PC-9 (cell line): Measurements from ENCODE around the gene RTN3. TPM values are rescaled to one million over a fixed set of nuclear protein-coding genes. Genes with fewer than 3 reads are reported as not detected.

ENCODE experiments used
- BruUV-seq: library from RNA; stranded (reverse); fragments of 400-500 nt; replicated peaks from 2 replicates; lab custom pipeline; 2021; lab: Mats Ljungman, UMichigan
- CTCF ChIA-PET: fragments of 300-600 bp; sonication (Branson Sonifier 250); formaldehyde crosslinking; loops from one replicate; lab custom pipeline; 2022; ENCODE audit warnings: antibody characterized with exemption; lab: Charles Lee
- POLR2A ChIA-PET: fragments of 300-600 bp; sonication (Branson Sonifier 250); formaldehyde crosslinking; loops from one replicate; lab custom pipeline; 2022; ENCODE audit warnings: antibody characterized with exemption; ENCODE audit not compliant: unreplicated experiment; lab: Charles Lee
- DNase-seq, 2 experiments: peaks; one replicate each; pipeline versions ENCODE4 v3.0.0 to v3.0.0-alpha.2; 2015 to 2022; ENCODE audit warnings: mixed read lengths in 1 of 2
- H2AFZ ChIP-seq: fragments of 200-600 bp; sonication (generic); 2 replicates; pipeline ENCODE4 v1.8.1; 2017; ENCODE audit warnings: antibody characterized with exemption
- H3F3A ChIP-seq: fragments of 200-600 bp; sonication (generic); 2 replicates; pipeline ENCODE4 v1.8.1; 2017; ENCODE audit warnings: antibody characterized with exemption, mild to moderate bottlenecking, low read depth; ENCODE audit not compliant: insufficient read depth
- H3K27ac ChIP-seq: fragments of 200-600 bp; sonication (generic); 2 replicates; pipeline ENCODE4 v1.6.1; 2016; ENCODE audit warnings: mixed run types
- H3K27me3 ChIP-seq: fragments of 200-600 bp; sonication (generic); 2 replicates; pipeline ENCODE4 v1.6.1; 2016; ENCODE audit warnings: low read depth, mixed run types; ENCODE audit not compliant: insufficient read depth
- H3K36me3 ChIP-seq: fragments of 200-600 bp; sonication (generic); 2 replicates; pipeline ENCODE4 v1.6.1; 2016; ENCODE audit warnings: low read depth, mixed run types
- H3K4me1 ChIP-seq: fragments of 200-600 bp; sonication (generic); replicated peaks from 2 replicates; pipeline ENCODE4 v1.6.1; 2016; ENCODE audit warnings: mixed run types; ENCODE audit not compliant: insufficient read depth
- H3K4me2 ChIP-seq: fragments of 200-600 bp; sonication (generic); 2 replicates; pipeline ENCODE4 v1.6.1; 2017; ENCODE audit warnings: mixed run types
- H3K4me3 ChIP-seq: fragments of 200-600 bp; sonication (generic); 2 replicates; pipeline ENCODE4 v1.6.1; 2016; ENCODE audit warnings: mixed run types
- H3K79me2 ChIP-seq: fragments of 200-600 bp; sonication (generic); 2 replicates; pipeline ENCODE4 v1.6.1; 2017; ENCODE audit warnings: low read depth, mixed run types
- H3K9me2 ChIP-seq: fragments of 200-600 bp; sonication (generic); 2 replicates; pipeline ENCODE4 v1.8.1; 2017; ENCODE audit warnings: mild to moderate bottlenecking; ENCODE audit not compliant: insufficient read depth
- H3K9me3 ChIP-seq: fragments of 200-600 bp; sonication (generic); 2 replicates; pipeline ENCODE4 v1.8.1; 2016; ENCODE audit warnings: low read depth; ENCODE audit not compliant: insufficient read depth
- H4K20me1 ChIP-seq: fragments of 200-600 bp; sonication (generic); 2 replicates; pipeline ENCODE4 v1.8.1; 2017; ENCODE audit not compliant: insufficient read depth
- CTCF ChIP-seq: fragments of 200-600 bp; sonication (generic); conservative IDR thresholded peaks from 2 replicates; pipeline ENCODE4 v1.6.1; 2017; ENCODE audit warnings: mixed run types, antibody characterized with exemption, mild to moderate bottlenecking, moderate library complexity
- EZH2 ChIP-seq: fragments of 200-600 bp; sonication (generic); IDR thresholded peaks from 2 replicates; pipeline ENCODE4 v1.8.0; 2017; ENCODE audit warnings: antibody characterized with exemption, low read depth
- intact Hi-C: fragments of 100-400 bp; cut with micrococcal nuclease; formaldehyde crosslinking; loops from one replicate; pipeline ENCODE4 v1.10.0; 2022; ENCODE audit not compliant: unreplicated experiment
- total RNA-seq: library from RNA; stranded (reverse); gene quantifications from 2 replicates; pipeline ENCODE4 v1.2.3, GENCODE V29; 2021

The RTN3 gene
- total RNA-seq, 1 experiment from 2014 or later, result 279 TPM

- CTCF ChIA-PET, result no interaction called here
- DNase-seq, result no peak
- POLR2A ChIA-PET, result interaction anchor here (0.6 kb wide), 1 partner anchor 62 kb away, joined by 18 read pairs; no protein-coding TSS in a partner anchor
- Histone ChIP-seq H3K4me2 (no peak overlapping the region), H3K9me2 (no peaks in the 10 kb centered on the region), H2AFZ (no peak overlapping the region), H3K27me3 (no peaks in the 10 kb centered on the region), H3K79me2 (peaks cover 62% of the 10 kb centered on the region), H3F3A (0 out of 2 replicates have a peak, but pooled peaks cover 5% of the 10 kb centered on the region), H3K4me3 (no peak overlapping the region), H4K20me1 (peaks cover 30% of the 10 kb centered on the region), H3K36me3 (no peaks in the 10 kb centered on the region; the same call in none of the 2 replicates), H3K9me3 (no peaks in the 10 kb centered on the region), H3K27ac (no peak overlapping the region), H3K4me1 (0 out of 2 replicates have a peak, but pooled peaks cover 4% of the 10 kb centered on the region)
- intact Hi-C loops, result no loop called here
- BruUV-seq, result no TSS peak
- TF ChIP-seq EZH2 (no peak), CTCF (no peak)
These were observed 37.7 kb downstream of the RTN3 start for GRCh38 chr11:63719001-63719400.

DNA sequence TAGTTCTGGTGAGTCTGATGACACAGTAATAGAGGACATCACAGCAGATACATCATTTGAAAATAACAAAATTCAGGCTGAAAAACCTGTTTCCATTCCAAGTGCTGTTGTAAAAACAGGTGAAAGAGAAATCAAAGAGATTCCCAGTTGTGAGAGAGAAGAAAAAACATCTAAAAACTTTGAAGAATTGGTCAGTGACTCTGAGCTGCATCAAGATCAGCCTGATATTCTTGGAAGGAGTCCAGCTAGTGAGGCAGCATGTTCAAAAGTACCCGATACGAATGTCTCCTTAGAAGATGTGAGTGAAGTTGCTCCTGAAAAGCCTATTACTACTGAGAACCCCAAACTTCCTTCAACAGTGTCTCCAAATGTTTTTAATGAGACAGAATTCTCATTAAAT is 38.7 kb downstream of the RTN3 start:
- ChIA-PET CTCF (no interaction called here), POLR2A (interaction anchor here (0.6 kb wide), 1 partner anchor 258 kb away, joined by 4 read pairs; no protein-coding TSS in a partner anchor)
- H3K36me3 ChIP-seq, result no peaks in the 10 kb centered on the region; the same call in none of the 2 replicates
- no TSS peak for BruUV-seq
- H2AFZ ChIP-seq, result no peak overlapping the region
- H3K4me3 ChIP-seq, result no peak overlapping the region
- DNase-seq, result no peak
- peaks cover 60% of the 10 kb centered on the region for H3K79me2 ChIP-seq
- no peak overlapping the region for H3K27ac ChIP-seq
- no peaks in the 10 kb centered on the region for H3K9me2 ChIP-seq
- H3K4me2 ChIP-seq, result no peak overlapping the region
- 0 out of 2 replicates have a peak, but pooled peaks cover 4% of the 10 kb centered on the region for H3K4me1 ChIP-seq
- intact Hi-C loops, result no loop called here
- H3K27me3 ChIP-seq, result no peaks in the 10 kb centered on the region
- H4K20me1 ChIP-seq, result peaks cover 34% of the 10 kb centered on the region
- H3F3A ChIP-seq, result 0 out of 2 replicates have a peak, but pooled peaks cover 5% of the 10 kb centered on the region
- no peak for TF ChIP-seq EZH2
- no peak for TF ChIP-seq CTCF
- H3K9me3 ChIP-seq, result no peaks in the 10 kb centered on the region

- ChIA-PET POLR2A (interaction anchor here (0.6 kb wide), 1 partner anchor 259 kb away, joined by 4 read pairs; no protein-coding TSS in a partner anchor), CTCF (no interaction called here)
- no TSS peak for BruUV-seq
- H3K27me3 ChIP-seq, result no peaks in the 10 kb centered on the region
- H3K9me3 ChIP-seq, result no peaks in the 10 kb centered on the region
- no peak overlapping the region for H3K27ac ChIP-seq
- H3K4me3 ChIP-seq, result no peak overlapping the region
- H3K4me2 ChIP-seq, result no peak overlapping the region
- no peak for DNase-seq
- no peak overlapping the region for H2AFZ ChIP-seq
- peaks cover 40% of the 10 kb centered on the region for H4K20me1 ChIP-seq
- intact Hi-C loops, result no loop called here
- no peaks in the 10 kb centered on the region; the same call in none of the 2 replicates for H3K36me3 ChIP-seq
- no peaks in the 10 kb centered on the region for H3K9me2 ChIP-seq
- peaks cover 7% of the 10 kb centered on the region; the same call in 1 of the 2 replicates for H3F3A ChIP-seq
- H3K79me2 ChIP-seq, result peaks cover 59% of the 10 kb centered on the region
- no peak for TF ChIP-seq EZH2
- no peak for TF ChIP-seq CTCF
- H3K4me1 ChIP-seq, result 0 out of 2 replicates have a peak, but pooled peaks cover 3% of the 10 kb centered on the region
These were observed 39.3 kb downstream of the RTN3 start for GRCh38 chr11:63720611-63721010.
